PC-3 (cell line): Measurements from ENCODE around the gene CERT1.

Source experiments
- CTCF ChIP-seq: fragments of 300-600 bp; sonication (generic); conservative IDR thresholded peaks from 2 replicates; pipeline ENCODE4 v1.5.1; 2017; ENCODE audit warnings: antibody characterized with exemption, low read depth, mild to moderate bottlenecking, low read length
- EZH2phosphoT487 ChIP-seq: fragments of 300-600 bp; sonication (generic); IDR thresholded peaks from 2 replicates; pipeline ENCODE4 v1.6.1; 2018; ENCODE audit warnings: mild to moderate bottlenecking, antibody characterized with exemption, low read length, borderline replicate concordance

GRCh38 chr5:75509546-75509945, 1.9 kb downstream of the CERT1 start:
- TF ChIP-seq CTCF: no peak
- TF ChIP-seq EZH2phosphoT487: no peak
